Stomach smooth muscle (tissue), 2 donors: Measurements from ENCODE around the gene C1orf35.
"Not testable (repeated sequence)": the region's sequence is repeated elsewhere in the genome, so short reads cannot be mapped to it uniquely, and the experiment has no call there.

Source experiments
- H3K27ac ChIP-seq: one replicate; pipeline ENCODE4 v1.7.0; 2013; ENCODE audit warnings: mild to moderate bottlenecking, low read length, inconsistent platforms
- H3K27me3 ChIP-seq, 2 donors: one replicate each; pipeline ENCODE4 v1.7.0; 2013; ENCODE audit warnings: low read length in 2 of 2; ENCODE audit not compliant: insufficient read depth in 2 of 2, control insufficient read depth in 1 of 2
- H3K36me3 ChIP-seq, 2 donors: one replicate each; pipeline ENCODE4 v1.7.0; 2013; ENCODE audit warnings: low read length in 2 of 2; ENCODE audit not compliant: control insufficient read depth in 2 of 2, insufficient read depth in 2 of 2
- H3K4me1 ChIP-seq: one replicate; pipeline ENCODE4 v1.7.0; 2013; ENCODE audit warnings: low read length; ENCODE audit not compliant: control insufficient read depth, insufficient read depth
- H3K4me3 ChIP-seq, 2 donors: one replicate each; pipeline ENCODE4 v1.7.0; 2013; ENCODE audit warnings: low read length in 2 of 2
- H3K9ac ChIP-seq, 2 donors: one replicate each; pipeline ENCODE4 v1.7.0; 2013; ENCODE audit warnings: low read length in 2 of 2, mild to moderate bottlenecking in 1 of 2
- H3K9me3 ChIP-seq, 2 donors: one replicate each; pipeline ENCODE4 v1.7.0; 2013; ENCODE audit warnings: low read length in 2 of 2; ENCODE audit not compliant: control insufficient read depth in 2 of 2
- donor health status: healthy.
- donor health status: Pancreatic carcinoma.

C1orf35 gene

GRCh38 chr1:228120857-228121489 lies 17.8 kb upstream of the C1orf35 start:
- Histone ChIP-seq H3K27ac (no peak overlapping the region), H3K27me3 (no peaks in the 10 kb centered on the region), H3K9me3 (no peaks in the 10 kb centered on the region), H3K4me1 (no peaks in the 10 kb centered on the region), H3K9ac (no peak overlapping the region), H3K36me3 (no peaks in the 10 kb centered on the region), H3K4me3 (no peak overlapping the region)

GRCh38 chr1:228120351-228120750 lies 17.2 kb upstream of the C1orf35 start:
- Histone ChIP-seq H3K4me3 (no peak overlapping the region), H3K36me3 (no peaks in the 10 kb centered on the region), H3K4me1 (no peaks in the 10 kb centered on the region), H3K9me3 (no peaks in the 10 kb centered on the region), H3K9ac (no peak overlapping the region), H3K27me3 (no peaks in the 10 kb centered on the region), H3K27ac (no peak overlapping the region)

GRCh38 chr1:228118040-228118439 lies 14.9 kb upstream of the C1orf35 start:
- Histone ChIP-seq H3K4me1 (no peaks in the 10 kb centered on the region), H3K27me3 (no peaks in the 10 kb centered on the region), H3K9me3 (no peaks in the 10 kb centered on the region), H3K27ac (no peak overlapping the region), H3K36me3 (no peaks in the 10 kb centered on the region), H3K4me3 (no peak overlapping the region), H3K9ac (no peak overlapping the region)

- H3K4me1 ChIP-seq, result no peaks in the 10 kb centered on the region
- H3K4me3 ChIP-seq, result no peak overlapping the region
- no peaks in the 10 kb centered on the region for H3K36me3 ChIP-seq
- H3K9me3 ChIP-seq, result no peaks in the 10 kb centered on the region
- H3K9ac ChIP-seq, result no peak overlapping the region
- no peaks in the 10 kb centered on the region for H3K27me3 ChIP-seq
- no peak overlapping the region for H3K27ac ChIP-seq
Observed at GRCh38 chr1:228117335-228117734, 14.2 kb upstream of the C1orf35 start.

- Histone ChIP-seq H3K36me3 (no peaks in the 10 kb centered on the region), H3K4me1 (peaks cover 8% of the 10 kb centered on the region), H3K9ac (no peak overlapping the region), H3K9me3 (no peaks in the 10 kb centered on the region), H3K27me3 (no peaks in the 10 kb centered on the region), H3K27ac (no peak overlapping the region), H3K4me3 (no peak overlapping the region)
Observed at GRCh38 chr1:228114827-228115226, 11.7 kb upstream of the C1orf35 start.

- no peak overlapping the region for H3K9ac ChIP-seq
- no peaks in the 10 kb centered on the region for H3K27me3 ChIP-seq
- no peaks in the 10 kb centered on the region for H3K9me3 ChIP-seq
- peaks cover 24% of the 10 kb centered on the region for H3K4me1 ChIP-seq
- H3K4me3 ChIP-seq, result no peak overlapping the region
- no peak overlapping the region for H3K27ac ChIP-seq
- no peaks in the 10 kb centered on the region for H3K36me3 ChIP-seq
Observed at GRCh38 chr1:228112617-228113016, 9.5 kb upstream of the C1orf35 start.

DNA sequence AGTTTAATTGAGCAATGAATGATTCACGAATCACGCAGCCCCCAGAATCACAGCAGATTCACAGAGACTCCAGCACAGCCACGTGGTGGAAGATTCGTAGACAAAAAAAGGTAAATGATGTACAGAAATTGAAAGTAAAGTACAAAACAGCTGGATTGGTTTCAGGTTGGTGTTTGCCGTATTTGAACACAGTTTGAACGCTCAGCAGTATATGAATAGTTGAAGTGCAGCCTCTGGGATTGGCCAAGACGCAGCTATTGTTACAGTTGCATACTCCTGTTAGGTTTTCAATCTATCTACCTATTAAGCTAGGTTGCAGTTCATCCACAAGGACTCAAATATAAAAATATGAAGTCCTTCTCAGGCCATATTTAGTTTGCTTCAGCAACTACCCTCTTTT lies 9.0 kb upstream of the C1orf35 start:
- Histone ChIP-seq H3K27ac (no peak overlapping the region), H3K36me3 (peaks cover 1 to 4% of the 10 kb centered on the region in 2 donors), H3K4me1 (peaks cover 26% of the 10 kb centered on the region), H3K27me3 (no peaks in the 10 kb centered on the region), H3K9ac (no peak overlapping the region), H3K9me3 (no peaks in the 10 kb centered on the region), H3K4me3 (no peak overlapping the region)

GRCh38 chr1:228111315-228111714 lies 8.2 kb upstream of the C1orf35 start:
- H3K4me3 ChIP-seq, H3K9me3 ChIP-seq, H3K36me3 ChIP-seq, H3K27ac ChIP-seq, H3K27me3 ChIP-seq, H3K9ac ChIP-seq: not testable (repeated sequence)
- peaks cover 26% of the 10 kb centered on the region for H3K4me1 ChIP-seq

DNA sequence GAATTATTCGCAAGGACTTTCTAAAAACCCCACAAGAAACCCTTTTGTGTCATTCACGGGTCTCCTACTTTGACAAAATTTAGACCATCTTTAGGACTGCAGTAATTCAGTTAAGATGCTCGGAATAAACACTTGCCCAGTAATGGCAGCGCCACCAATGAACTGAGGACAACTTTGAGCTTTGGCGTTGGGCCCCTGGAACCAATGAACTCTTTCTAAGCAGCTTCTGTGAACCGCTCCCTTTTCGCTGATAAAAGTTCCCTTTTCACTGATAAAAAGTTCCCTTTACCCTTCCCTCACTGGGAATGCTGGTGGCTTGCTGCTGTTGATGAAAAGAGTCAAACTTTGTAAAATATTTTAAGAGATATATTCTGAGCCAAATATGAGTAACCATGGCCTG lies 7.4 kb upstream of the C1orf35 start:
- Histone ChIP-seq H3K36me3 (peaks cover 4 to 10% of the 10 kb centered on the region in 2 donors), H3K4me1 (peaks cover 26% of the 10 kb centered on the region), H3K9me3 (no peaks in the 10 kb centered on the region), H3K27me3 (no peaks in the 10 kb centered on the region), H3K4me3 (no peak overlapping the region), H3K27ac (no peak overlapping the region), H3K9ac (no peak overlapping the region)

DNA sequence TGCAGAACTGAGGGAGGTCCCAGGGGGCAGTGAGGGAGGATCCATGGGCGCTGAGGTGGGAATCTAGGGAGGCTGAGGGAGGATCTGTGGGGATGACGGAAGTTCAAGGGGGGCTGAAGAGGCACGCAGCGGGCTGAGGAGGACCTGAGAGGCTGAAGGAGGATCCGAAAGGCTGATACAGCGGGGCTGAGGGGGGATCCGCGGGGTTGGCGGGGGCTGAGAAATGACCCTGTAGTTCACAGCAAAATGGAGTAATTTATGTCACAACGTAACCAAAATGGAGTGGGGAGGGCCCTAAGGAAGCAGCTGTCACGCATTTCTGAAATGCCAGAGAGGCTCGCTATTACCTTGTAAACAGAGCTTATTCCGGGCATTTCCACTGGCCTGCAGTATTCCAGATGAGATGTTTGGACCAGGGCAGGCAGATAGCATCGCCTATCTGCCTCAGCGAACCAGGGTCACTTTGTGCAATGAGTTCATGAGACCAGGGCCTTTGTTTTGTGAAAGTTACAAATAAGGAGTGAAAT lies 6.9 kb upstream of the C1orf35 start:
- Histone ChIP-seq H3K9ac (peak overlapping the region; percentile 95 to 97), H3K27ac (peak overlapping the region; percentile 92), H3K4me1 (peaks cover 26% of the 10 kb centered on the region), H3K36me3 (peaks cover 4 to 10% of the 10 kb centered on the region in 2 donors), H3K4me3 (peak overlapping the region; percentile 90 to 94), H3K9me3 (no peaks in the 10 kb centered on the region), H3K27me3 (no peaks in the 10 kb centered on the region)
